ENCODE measurements around the gene GAB4.
"Not testable (repeated sequence)": the region's sequence is repeated elsewhere in the genome, so short reads cannot be mapped to it uniquely, and the experiment has no call there.

The GAB4 gene, protein sequence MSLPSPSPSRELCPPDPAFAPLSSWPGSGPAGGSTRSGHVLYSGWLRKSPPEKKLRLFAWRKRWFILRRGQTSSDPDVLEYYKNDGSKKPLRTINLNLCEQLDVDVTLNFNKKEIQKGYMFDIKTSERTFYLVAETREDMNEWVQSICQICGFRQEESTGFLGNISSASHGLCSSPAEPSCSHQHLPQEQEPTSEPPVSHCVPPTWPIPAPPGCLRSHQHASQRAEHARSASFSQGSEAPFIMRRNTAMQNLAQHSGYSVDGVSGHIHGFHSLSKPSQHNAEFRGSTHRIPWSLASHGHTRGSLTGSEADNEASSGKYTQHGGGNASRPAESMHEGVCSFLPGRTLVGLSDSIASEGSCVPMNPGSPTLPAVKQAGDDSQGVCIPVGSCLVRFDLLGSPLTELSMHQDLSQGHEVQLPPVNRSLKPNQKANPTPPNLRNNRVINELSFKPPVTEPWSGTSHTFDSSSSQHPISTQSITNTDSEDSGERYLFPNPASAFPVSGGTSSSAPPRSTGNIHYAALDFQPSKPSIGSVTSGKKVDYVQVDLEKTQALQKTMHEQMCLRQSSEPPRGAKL

DNA sequence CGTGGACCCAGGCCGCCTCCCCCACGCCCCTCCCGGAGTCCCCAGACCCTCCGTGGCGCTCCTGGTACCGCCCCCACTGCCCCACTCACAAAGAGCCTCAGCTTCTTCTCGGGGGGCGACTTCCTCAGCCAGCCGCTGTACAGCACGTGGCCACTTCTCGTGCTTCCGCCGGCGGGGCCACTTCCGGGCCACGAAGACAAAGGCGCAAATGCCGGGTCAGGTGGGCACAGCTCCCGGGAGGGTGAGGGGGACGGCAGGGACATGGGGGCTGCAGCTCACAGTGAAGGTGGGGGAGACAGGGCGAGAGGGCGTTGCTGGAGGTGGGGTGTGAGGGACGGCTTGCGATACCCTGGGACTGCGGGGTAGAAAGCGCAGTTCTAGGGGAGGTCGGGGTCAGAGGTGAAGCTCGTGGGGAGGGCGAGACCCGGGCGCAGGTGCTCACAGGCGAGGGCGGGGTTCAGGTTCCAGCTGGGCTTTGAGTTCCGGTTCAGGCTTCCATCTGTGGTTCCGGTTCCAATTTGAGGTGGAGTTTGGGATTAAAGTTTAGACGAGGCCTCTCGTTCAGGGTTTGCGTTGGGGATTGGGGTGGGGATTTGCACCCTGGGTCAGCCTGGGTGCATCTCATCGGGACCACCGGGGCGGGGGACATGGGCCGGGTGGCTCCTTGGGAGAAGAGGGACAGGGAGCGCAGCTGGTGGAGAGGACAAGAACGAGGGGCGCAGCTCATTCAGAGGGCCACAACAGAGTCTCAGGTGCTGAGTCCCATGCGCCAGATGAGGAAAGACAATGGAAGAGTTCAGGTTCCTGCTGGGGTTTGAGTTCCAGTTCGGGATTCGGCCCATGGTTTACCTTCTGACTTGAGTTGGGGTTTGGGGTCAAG lies at the start of gene GAB4:
Gene GAB4, minus strand, starts transcription at position 371 of the 880 bp plus-strand sequence. Its CDS starts 108 bp downstream, at position 263.
- DNase-seq = no peak

DNA sequence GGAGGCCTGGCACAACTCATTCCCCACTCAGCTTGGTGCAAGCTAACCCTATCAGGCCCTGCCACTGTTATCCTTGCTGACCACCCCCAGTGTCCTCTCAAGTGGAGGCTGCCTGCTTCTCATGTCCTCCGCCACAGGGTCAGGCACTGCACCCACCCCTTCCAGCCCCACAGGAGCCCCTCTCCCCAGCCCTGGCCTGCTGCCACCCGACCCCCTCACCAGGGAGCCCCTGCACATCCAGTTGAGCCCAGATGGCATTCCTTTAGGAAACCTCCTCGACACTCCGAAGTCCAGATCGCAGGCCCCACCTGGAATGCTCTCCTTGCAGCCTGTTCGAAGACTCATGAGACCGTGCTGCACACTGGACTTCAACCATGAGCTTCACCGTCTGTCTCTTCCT lies 48.8 kb upstream of the GAB4 start:
- no peak for DNase-seq

DNA sequence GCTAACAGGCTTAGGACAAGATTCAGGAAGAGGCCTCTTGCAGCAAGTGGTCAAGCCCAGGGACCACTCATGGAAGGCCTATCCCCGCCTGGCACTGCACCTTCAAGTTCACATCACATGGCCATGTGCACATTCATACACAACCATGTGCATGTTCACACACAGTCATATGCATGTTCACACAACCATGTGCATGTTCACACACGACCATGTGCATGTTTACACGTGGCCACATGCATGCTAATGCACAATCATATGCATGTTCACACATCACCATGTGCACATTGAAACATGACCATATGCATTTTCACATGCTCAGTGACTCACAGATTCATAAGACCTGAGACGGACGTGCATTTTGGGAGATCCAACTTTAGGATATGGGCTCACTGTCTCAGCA lies 48.0 kb upstream of the GAB4 start:
- no peak for DNase-seq

DNA sequence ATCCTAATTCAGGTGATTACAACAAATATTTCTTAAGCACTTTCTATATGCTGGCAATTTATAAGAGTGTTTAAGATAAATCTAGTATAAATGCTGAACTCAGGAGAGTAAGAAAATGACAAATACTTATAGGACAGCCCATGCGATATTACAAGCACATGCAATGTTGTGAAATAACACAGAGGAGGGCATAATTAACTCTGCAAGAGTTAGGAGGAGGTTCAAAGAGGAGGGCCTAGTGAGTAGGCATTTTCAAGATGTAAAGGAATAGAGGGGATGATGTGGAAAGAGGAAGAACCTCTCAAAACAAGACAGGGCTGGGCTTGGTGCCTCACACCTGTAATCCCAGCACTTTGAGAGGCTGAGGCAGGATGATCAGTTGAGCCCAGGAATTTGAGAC lies 39.6 kb upstream of the GAB4 start:
- no peak for DNase-seq

DNA sequence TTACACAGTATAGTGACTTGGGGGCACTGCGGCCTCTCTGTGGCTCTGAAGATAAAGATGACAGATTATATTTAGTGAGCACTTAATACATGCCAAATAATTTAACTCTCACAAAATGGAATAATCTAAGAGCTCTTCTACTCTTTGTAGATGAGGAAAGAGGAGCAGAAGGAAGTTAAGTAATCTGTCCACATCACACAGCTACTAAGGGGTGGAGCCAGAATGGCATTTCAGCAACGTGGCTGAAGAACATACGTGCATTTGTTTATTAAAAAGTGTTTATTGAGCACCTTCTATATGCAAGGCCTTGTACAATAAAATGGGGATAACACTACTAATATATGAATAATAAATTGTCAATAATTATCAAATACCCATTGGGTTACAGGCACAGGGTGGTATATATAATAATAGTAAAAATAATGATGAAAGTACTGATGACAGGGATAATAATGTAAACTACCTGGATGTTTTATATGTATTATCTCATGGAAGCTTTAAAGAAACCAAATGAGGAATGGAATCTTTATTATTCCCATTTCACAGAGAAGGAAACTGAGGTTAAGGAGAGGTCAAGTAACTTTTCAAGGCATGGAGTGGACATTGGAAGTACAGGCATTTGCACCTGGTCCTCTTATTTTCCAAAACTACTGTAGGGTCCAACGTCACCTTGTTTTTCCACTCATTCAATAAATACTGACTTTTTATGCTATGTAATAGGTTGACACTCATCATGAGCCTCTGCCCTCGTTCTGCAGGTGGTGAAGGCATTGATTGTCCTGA lies 38.7 kb upstream of the GAB4 start:
- DNase-seq = no peak

DNA sequence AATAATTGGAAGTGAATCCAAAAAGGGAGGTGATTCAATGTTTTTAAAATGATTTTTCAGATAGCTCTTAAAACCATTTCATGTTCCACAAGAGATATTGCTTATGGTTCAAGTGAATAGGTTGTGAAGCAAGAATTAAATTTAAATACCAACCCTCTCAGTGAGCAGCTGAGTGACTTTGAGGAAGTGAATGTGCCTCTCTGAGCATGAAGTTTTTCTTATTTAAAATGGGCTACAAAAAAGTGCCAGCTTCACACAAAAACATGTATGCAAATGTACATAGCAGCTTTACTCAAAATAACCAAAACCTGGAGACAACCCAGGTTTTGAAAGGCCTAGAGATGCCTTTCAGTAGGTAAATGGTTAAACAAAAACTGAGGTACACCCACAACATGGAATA lies 35.5 kb upstream of the GAB4 start:
- DNase-seq = no peak

DNA sequence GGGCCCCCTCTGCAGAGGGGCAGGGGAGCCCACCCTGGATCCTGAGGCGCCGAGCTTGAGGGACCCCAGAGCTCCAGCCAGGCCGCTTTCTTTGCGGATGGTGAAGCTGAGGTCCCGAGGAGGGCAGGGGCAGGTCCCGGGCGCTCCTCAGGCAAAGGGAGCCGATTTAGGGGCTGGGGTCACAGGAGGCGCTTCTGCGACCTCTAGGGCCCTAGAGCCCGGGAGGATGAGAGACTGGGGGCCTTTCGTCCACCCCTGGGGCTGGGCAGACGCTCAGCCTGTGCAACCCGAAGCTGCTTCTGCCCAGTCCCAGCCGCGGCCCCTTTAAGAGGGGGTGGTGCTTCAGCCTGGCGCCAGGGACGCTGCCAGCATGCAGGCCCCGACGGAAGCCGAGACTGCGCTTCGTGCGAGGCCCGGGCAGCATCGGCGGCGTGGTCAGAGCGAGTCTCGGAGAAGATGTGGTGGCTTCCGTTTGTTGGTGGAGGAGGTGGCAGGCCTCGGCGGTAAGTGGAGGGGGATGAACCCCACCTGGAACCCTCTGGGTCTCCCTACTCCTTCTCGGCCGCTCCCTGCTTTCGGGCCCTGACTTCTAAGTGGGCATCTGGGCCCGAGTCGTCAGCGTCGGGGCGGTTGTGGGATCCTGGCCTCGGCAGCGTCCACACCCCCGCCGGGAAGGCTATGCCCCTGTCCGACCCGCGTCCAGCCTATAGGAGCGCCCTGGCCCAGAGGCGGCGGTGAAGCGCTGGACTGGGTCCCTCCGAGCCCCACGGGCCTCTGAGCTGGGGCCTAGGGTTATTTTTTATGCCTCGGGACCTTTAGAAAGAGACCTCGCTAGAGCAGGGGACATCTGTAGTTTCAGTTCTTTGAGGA lies 29.1 kb upstream of the GAB4 start:
- not testable (repeated sequence) for DNase-seq

DNA sequence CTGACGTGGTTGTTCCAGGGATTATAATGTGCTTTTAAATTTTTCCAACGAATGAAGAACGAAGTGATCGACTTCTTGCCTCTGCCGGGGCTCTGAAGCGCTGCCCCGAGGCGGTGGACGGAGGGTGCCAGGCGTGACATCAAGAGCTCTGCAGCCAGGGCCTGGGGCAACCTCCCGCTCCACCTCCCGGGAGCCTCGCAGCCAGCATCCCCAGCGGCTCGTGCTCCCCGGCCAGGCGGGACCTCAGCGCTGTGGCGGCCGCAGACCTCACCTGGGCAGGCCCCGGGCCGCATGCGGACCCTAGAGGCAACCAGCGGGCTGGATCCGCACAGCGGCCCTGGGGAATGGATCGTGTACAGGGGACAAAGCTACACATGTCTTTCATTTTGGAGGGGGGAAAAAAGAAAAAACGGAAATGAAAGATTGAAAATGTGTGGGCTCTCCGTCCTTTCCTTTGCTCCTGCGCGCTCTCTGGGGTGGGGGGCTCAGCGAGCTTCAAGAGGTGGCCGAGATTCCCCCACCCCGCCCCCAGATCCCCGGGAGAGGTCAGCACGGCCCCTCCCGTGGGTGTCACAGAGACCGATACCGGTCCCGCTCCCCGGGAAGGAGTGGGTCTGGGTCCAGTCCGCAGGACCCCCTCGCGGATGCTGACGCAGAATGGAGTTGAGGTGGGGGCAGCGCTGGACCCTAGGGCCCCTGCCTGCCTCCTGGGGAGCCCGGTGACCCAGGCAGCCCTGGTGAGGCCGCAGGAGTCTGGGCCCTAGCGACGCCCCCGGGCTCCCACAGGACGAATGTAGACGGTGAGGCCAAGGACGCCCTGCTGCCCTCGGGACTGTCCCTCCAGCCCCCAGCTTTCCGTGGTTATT lies 28.2 kb upstream of the GAB4 start:
- not testable (repeated sequence) for DNase-seq

DNA sequence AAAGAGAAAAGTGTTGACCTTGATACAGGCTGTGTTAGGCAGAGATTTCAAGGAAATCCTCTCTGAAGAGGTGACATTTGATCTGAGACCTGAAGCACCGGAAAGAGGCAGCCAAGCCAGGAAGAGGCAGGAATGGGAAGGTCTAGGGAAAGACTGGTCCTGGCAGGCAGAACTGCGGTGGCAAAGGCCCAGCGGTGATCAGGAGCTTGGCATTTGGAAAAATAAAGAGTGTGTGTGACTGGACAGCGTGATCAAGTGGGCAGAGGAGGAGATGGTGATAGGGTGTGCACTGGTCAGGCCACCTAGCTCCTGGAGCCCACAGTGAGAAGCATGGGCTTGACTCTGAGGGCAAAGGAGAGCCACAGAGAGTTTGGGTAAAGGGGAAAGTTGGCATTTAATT lies 27.2 kb upstream of the GAB4 start:
- no peak for DNase-seq

DNA sequence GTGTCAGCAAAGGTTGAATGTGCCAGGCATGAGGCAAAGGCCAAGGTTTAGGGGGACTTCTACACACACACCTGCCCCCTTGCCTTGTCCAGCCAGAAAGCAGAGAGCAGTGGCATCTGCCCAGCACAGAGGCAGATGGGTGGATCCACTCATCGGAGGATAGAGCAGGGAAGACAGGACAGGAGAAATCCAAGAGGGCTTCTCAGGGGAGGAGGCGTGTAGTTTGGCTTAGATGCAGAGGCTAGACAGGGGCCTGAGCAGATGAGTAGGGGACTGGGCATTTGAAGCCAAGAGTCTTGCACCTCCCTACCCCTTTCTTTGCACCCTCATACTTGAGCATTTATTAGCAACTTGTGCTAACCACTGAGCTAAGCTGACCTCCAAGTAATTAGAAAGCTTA lies 26.5 kb upstream of the GAB4 start:
- not testable (repeated sequence) for DNase-seq

DNA sequence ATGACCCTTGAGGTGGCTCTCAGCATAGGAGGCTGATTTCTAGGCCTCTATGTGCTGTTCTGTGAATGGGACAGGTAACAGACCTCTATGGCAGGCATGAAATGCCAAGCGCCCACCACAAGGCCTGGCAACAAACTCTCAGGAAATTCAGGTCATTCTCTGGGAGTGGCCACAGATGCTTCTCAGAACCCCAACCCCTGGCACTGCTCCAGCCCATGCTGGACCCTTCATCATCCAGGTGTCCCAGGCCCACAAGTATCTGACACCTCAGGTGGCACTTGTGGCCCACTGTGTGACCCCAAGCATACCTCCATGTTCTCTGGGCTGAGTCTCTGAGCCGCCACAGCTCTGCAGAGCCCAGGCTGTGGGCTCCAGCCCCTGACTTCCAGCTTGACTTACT lies 24.3 kb upstream of the GAB4 start:
- not testable (repeated sequence) for DNase-seq

DNA sequence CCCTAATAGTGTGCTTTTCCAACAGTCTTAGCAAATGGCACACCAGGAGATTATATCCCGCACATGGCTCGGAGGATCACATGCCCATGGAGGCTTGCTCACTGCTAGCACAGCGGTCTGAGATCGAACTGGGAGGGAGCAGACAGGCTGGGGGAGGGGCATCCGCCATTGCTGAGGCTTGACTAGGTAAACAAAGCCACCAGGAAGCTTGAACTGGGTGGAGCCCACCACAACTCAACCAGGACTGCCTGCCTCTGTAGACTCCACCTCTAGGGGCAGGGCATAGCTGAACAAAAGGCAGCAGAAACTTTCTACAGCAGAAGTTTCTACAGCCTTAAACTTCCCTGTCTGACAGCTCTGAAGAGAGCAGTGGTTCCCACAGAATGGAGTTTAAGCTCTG lies 16.4 kb upstream of the GAB4 start:
- not testable (repeated sequence) for DNase-seq

DNA sequence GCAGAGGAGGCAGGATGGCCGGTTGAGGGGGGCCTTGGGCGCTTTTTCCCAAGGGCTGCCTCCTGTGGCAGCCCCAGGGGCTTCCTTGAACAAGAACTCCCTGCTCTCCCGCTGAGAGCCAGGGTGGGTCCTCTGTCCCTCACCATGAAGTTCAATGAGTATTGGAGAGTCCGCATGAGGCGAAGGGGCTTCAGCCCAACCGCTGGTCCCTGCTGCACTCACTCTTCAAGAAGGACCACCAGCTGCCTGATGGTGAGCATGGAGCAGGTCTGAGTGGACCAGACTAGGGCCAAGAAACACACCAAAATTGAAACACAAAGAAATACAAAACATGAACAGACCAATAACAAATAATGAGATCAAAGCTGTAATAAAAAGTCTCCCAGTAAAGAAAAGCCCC lies 7.5 kb upstream of the GAB4 start:
- DNase-seq = not testable (repeated sequence)

DNA sequence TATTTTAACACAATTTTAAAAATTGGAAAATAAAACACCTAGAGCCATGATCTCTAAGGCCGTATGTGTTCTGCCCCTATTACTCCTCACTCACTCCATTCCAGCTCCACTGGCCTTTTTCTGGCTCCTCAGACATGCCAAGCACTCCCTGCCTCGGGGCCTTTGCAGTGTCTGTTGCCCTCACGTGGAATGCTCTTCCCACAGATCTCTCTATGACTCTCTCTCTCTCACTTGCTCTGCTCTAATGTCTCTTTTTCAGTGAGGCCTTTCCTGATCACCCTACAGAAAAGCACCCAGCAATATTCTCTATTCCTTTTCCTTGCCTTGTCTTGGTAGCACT lies 6.0 kb upstream of the GAB4 start:
- not testable (repeated sequence) for DNase-seq

DNA sequence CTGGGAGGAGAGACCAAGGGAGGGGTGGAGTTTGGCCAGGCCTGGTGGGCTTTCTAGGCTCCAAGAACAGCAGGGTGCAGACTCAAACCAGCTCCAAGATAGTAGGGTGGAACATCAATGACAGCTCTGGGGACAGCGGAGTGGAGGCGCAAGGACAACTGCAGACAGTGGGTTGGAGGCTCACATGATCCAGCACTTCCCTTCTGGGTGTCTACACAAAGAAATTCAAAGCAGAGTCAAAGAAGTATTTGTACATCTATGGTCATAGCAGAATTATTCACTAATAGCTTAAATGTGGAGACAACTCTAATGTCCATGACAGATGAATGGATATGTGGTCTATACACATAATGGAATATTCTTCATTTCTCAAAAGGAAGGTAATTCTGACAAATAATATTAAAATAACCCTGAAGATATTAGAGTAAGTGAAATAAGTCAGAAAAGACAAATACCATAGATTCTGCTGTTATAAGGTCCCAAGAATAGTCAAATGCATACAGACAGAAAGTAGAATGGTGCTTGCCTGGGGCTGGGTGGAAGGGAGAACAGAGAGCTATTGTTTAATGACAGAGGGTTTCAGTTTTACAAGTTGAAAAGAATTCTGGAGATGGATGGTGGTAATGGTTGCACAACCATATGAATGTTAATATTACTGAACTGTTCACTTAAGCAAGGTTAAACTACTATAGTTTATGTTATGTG lies 5.5 kb upstream of the GAB4 start:
- DNase-seq = no peak

DNA sequence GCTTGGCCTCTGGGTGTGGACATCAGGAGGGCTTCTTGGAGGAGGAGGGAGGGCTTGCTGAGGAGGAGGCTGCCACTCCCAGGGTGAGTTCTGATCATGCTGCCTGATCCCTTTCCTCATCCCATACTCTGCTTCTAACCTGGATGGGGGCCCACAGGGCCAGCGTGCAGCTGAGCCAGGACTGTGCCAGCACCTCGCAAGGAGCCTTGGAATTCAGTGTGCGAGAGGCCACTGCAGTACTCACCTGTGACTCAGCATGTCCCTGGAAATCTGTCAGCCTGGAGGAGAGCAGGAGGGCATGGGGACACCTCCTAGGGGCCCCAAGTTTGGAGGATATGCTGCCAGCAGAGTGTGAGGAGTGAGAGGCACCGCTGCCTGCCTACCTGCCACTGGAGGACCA lies 4.2 kb upstream of the GAB4 start:
- no peak for DNase-seq

DNA sequence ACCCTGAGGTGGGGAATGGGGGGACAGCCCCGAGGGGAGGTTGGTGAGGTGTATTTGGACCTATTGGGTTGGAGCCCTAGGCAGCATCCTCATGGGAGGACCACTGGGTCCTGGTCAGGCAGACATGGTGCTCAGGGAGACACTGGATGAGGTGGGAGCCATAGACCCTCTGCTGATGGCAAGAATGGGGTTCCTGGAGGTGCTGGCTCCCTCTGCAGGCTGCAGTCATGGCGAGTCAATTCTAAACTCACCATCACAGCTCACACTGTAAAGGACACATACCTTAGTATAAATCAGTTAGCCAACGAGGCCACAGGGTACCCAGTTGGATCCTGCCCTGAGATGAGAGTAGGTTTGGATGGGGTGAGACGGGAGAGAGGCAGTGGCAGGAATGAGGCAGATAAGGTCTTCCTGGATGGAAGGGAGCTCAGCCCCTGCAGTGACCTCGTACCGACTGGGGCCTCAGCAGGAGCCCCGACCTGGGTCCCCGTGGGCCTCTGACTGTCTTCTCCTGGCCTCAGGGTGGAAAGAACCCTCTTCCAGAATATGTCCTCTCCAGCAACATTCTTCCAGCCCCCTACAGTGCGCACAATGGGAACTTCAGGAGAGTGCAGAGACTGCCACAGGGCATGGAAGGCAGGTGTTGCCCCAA lies 1.7 kb upstream of the GAB4 start:
- no peak for DNase-seq

DNA sequence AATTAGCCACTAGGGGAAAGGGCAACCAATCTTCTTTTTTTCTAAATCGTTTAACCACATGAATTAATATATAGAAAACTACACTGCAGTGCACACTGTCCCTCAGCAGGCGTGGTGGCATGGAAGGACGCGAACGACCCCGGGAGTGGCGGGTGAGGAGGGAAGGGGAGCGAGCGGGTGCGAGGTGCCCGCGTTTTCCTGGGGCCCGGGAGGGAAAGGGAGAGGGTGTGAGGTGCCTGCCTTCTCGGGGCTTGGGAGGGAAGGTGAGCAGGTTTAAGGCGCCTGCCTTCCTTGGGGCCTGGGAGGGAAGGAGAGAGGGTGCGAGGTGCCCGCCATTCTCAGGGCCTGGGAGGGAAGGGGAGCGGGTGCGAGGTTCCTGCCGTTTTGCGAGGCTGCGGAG lies 765 bp downstream of the GAB4 start:
- no peak for DNase-seq

DNA sequence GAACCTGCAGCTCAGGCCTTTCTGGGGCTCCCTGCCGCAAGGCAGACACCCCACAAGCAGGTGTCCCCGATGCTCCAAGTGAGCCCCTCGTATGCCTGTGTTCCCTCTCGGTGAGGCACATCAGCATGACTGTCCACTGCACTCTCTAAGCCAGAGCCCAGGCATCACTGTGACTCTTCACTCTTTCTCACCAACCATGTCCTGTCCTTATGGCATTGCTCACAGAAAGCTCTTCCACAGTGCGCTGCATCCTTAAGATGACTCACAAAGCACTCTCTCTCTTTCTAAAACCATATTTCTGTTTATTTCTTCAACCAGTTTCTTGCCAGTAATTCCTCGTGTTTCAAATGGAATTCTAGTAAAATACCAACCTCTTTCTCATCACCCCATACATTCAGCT lies 18.1 kb downstream of the GAB4 start:
- no peak for DNase-seq

DNA sequence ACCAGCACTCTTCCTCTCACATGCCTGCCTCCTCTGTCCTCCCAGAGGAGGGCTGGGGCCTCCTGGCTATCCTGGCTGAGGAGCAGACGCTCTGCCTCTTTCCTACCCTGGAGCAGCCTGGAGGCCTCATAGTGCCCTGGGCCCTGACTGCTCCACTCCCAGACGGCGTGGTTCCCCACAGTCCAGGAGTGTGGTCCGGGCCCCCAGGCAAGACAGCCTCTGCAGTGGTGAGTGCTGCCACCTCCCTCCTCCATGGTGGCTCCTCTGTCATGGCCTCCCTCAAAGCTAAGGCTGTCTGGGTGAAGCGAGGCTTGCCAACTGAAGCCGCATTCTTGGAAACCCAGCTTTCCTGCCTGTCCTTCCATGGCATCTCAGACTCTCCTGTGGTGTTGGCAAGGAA lies 19.8 kb downstream of the GAB4 start:
- DNase-seq = no peak
